Loucy (cell line): ENCODE results near the gene OSBPL1A.

Source experiments
- H2AFZ ChIP-seq: fragments of 200-600 bp; sonication (generic); 2 replicates; pipeline ENCODE4 v1.6.0; 2016; ENCODE audit warnings: antibody characterized with exemption, mild to moderate bottlenecking, low read length, moderate library complexity
- H3F3A ChIP-seq: fragments of 200-600 bp; 2 replicates; pipeline ENCODE4 v1.6.0; 2016; ENCODE audit warnings: antibody characterized with exemption, low read depth, mild to moderate bottlenecking
- H3K27me3 ChIP-seq: fragments of 200-600 bp; sonication (generic); 2 replicates; pipeline ENCODE4 v1.6.1; 2014; ENCODE audit warnings: low read length, mild to moderate bottlenecking; ENCODE audit not compliant: insufficient read depth, poor library complexity, severe bottlenecking
- H3K36me3 ChIP-seq: fragments of 200-600 bp; sonication (generic); 2 replicates; pipeline ENCODE4 v1.6.1; 2016; ENCODE audit warnings: low read length; ENCODE audit not compliant: insufficient read depth
- H3K4me1 ChIP-seq: fragments of 200-600 bp; sonication (generic); 2 replicates; pipeline ENCODE4 v1.5.1; 2014; ENCODE audit warnings: low read length, mild to moderate bottlenecking; ENCODE audit not compliant: insufficient read depth, poor library complexity, severe bottlenecking
- H3K4me2 ChIP-seq: fragments of 200-600 bp; sonication (generic); 2 replicates; pipeline ENCODE4 v1.6.0; 2014; ENCODE audit warnings: antibody characterized with exemption, low read length, low read depth, mild to moderate bottlenecking; ENCODE audit not compliant: poor library complexity, severe bottlenecking
- H3K4me3 ChIP-seq: fragments of 200-600 bp; sonication (generic); 2 replicates; pipeline ENCODE4 v1.5.1; 2014; ENCODE audit warnings: low read length, mild to moderate bottlenecking, mixed read lengths; ENCODE audit not compliant: poor library complexity, severe bottlenecking
- H3K79me2 ChIP-seq: fragments of 200-600 bp; sonication (generic); 2 replicates; pipeline ENCODE4 v1.6.1; 2014; ENCODE audit warnings: low read length; ENCODE audit not compliant: insufficient read depth
- H3K9ac ChIP-seq: fragments of 200-600 bp; sonication (generic); 2 replicates; pipeline ENCODE4 v1.6.0; 2014; ENCODE audit warnings: mild to moderate bottlenecking, low read depth, low read length, moderate library complexity; ENCODE audit not compliant: poor library complexity, severe bottlenecking
- H3K9me2 ChIP-seq: fragments of 200-600 bp; sonication (generic); replicated peaks from 2 replicates; pipeline ENCODE4 v1.6.1; 2016; ENCODE audit warnings: low read depth, low read length, mixed read lengths
- H3K9me3 ChIP-seq: fragments of 200-600 bp; sonication (generic); 2 replicates; pipeline ENCODE4 v1.6.1; 2014; ENCODE audit warnings: mild to moderate bottlenecking, antibody characterized with exemption, low read length, low read depth; ENCODE audit not compliant: insufficient read depth
- H4K20me1 ChIP-seq: fragments of 200-600 bp; sonication (generic); 2 replicates; pipeline ENCODE4 v1.6.0; 2014; ENCODE audit warnings: antibody characterized with exemption, low read length, mild to moderate bottlenecking; ENCODE audit not compliant: insufficient read depth, poor library complexity, severe bottlenecking
- EZH2phosphoT487 ChIP-seq: fragments of 200-600 bp; IDR thresholded peaks from 2 replicates; pipeline ENCODE4 v1.6.1; 2018; ENCODE audit warnings: antibody characterized with exemption, mild to moderate bottlenecking, moderate library complexity, borderline replicate concordance
- TF ChIP-seq, protein P1 (sequence below): fragments of 200-600 bp; sonication (generic); conservative IDR thresholded peaks from 2 replicates; pipeline ENCODE4 v1.5.1; 2014; ENCODE audit warnings: mild to moderate bottlenecking, antibody characterized with exemption, low read length

The OSBPL1A gene

DNA sequence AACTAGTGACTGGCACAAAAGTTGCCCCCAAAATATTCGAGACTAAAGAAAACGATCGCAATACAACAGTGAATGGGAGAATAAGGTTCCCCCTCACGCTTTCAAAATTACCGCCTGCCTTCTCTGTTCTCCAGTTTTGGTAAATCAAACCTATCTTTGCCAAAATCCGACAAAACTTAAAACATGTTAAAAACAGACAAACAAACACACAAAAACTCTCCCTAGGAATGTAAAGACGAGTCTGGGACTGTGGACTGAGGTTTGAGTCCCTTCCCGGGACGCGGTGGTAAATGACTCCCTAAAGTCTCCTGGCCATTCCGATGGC, 28.4 kb upstream of the OSBPL1A start:
- no peaks in the 10 kb centered on the region for H3F3A ChIP-seq
- no peaks in the 10 kb centered on the region for H3K79me2 ChIP-seq
- TF ChIP-seq, protein P1, sequence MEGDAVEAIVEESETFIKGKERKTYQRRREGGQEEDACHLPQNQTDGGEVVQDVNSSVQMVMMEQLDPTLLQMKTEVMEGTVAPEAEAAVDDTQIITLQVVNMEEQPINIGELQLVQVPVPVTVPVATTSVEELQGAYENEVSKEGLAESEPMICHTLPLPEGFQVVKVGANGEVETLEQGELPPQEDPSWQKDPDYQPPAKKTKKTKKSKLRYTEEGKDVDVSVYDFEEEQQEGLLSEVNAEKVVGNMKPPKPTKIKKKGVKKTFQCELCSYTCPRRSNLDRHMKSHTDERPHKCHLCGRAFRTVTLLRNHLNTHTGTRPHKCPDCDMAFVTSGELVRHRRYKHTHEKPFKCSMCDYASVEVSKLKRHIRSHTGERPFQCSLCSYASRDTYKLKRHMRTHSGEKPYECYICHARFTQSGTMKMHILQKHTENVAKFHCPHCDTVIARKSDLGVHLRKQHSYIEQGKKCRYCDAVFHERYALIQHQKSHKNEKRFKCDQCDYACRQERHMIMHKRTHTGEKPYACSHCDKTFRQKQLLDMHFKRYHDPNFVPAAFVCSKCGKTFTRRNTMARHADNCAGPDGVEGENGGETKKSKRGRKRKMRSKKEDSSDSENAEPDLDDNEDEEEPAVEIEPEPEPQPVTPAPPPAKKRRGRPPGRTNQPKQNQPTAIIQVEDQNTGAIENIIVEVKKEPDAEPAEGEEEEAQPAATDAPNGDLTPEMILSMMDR, result no peak
- TF ChIP-seq EZH2phosphoT487, result no peak
- H3K4me1 ChIP-seq, result no peaks in the 10 kb centered on the region
- no peaks in the 10 kb centered on the region for H3K36me3 ChIP-seq
- H3K9me3 ChIP-seq, result no peaks in the 10 kb centered on the region
- no peaks in the 10 kb centered on the region for H3K9me2 ChIP-seq
- H3K9ac ChIP-seq, result no peak overlapping the region
- H3K4me2 ChIP-seq, result no peak overlapping the region
- H3K4me3 ChIP-seq, result no peak overlapping the region
- no peaks in the 10 kb centered on the region for H4K20me1 ChIP-seq
- no peak overlapping the region for H2AFZ ChIP-seq
- no peaks in the 10 kb centered on the region for H3K27me3 ChIP-seq

DNA sequence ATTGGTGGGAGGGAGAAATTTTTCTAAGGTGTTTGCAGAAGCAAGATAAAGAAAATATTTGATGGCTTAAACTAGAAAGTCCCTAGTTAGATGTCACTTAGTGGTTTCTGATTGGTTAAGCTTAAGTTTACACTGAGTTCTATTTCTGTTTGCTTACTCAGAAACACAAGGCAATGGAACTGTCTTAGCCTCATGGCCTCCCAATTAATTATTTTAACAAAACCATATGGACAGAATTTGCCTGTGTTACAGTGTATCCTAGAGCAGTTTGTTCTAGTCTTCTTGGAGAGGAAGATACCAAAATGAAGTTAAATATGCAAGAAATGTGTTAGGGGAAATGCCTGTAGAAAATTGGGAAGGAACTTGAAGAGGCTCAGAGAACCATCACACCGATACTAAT, 24.2 kb upstream of the OSBPL1A start:
- Histone ChIP-seq H4K20me1 (no peaks in the 10 kb centered on the region), H3K27me3 (no peaks in the 10 kb centered on the region), H2AFZ (no peak overlapping the region), H3K79me2 (no peaks in the 10 kb centered on the region), H3K9me2 (no peaks in the 10 kb centered on the region), H3K9ac (no peak overlapping the region), H3K36me3 (no peaks in the 10 kb centered on the region), H3F3A (no peaks in the 10 kb centered on the region), H3K4me3 (no peak overlapping the region), H3K9me3 (no peaks in the 10 kb centered on the region), H3K4me1 (no peaks in the 10 kb centered on the region), H3K4me2 (no peak overlapping the region)
- TF ChIP-seq, protein P1, result no peak
- TF ChIP-seq EZH2phosphoT487, result no peak

DNA sequence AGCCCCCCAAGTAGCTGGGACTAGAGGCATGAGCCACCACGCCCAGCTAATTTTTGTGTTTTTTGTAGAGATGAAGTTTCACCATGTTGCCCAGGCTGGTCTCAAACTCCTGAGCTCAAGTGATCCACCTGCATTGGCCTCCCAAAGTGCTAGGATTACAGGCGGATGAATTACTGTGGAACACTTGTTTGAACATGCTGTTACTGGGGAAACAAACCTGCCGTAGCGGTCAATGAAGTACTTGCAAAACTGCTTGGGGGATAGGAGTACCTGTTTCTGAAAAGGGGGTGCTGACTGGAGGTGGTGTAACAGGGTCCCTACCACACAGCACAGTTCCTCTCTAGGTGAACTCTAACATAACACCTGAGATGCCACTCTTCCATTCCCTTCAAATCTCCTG, 22.9 kb upstream of the OSBPL1A start:
- Histone ChIP-seq H3K9me2 (no peaks in the 10 kb centered on the region), H3K27me3 (no peaks in the 10 kb centered on the region), H3K4me1 (peaks cover under 1% of the 10 kb centered on the region), H3K9ac (no peak overlapping the region), H3K4me3 (no peak overlapping the region), H4K20me1 (no peaks in the 10 kb centered on the region), H3F3A (no peaks in the 10 kb centered on the region), H3K4me2 (no peak overlapping the region), H3K9me3 (no peaks in the 10 kb centered on the region), H2AFZ (no peak overlapping the region), H3K36me3 (no peaks in the 10 kb centered on the region), H3K79me2 (no peaks in the 10 kb centered on the region)
- no peak for TF ChIP-seq EZH2phosphoT487
- TF ChIP-seq, protein P1, result no peak
